GM11168 (cell line): Measurements from ENCODE around the gene ZNF683.
"Not testable (repeated sequence)": the region's sequence is repeated elsewhere in the genome, so short reads cannot be mapped to it uniquely, and the experiment has no call there.

Source experiments
- in situ Hi-C: fragments of 300-500 bp; cut with MboI; formaldehyde crosslinking; loops from one replicate; pipeline ENCODE4 v1.12.0; 2022; ENCODE audit warnings: low sequenced_read_pairs; ENCODE audit not compliant: unreplicated experiment

The ZNF683 gene

GRCh38 chr1:26340047-26340481, 32.5 kb downstream of the ZNF683 start:
- in situ Hi-C loops: no loop called here

GRCh38 chr1:26338670-26339069, 33.9 kb downstream of the ZNF683 start:
- in situ Hi-C loops: loop anchor here (10.0 kb wide), 1 partner anchor 684 kb away; no protein-coding TSS in a partner anchor

- in situ Hi-C loops: loop anchor here (10.0 kb wide), 1 partner anchor 683 kb away; no protein-coding TSS in a partner anchor
Measured at GRCh38 chr1:26337625-26338024, 34.9 kb downstream of the ZNF683 start.

GRCh38 chr1:26337206-26337535, 35.4 kb downstream of the ZNF683 start:
- in situ Hi-C loops: loop anchor here (10.0 kb wide), 1 partner anchor 682 kb away; no protein-coding TSS in a partner anchor

GRCh38 chr1:26336477-26337205, 35.9 kb downstream of the ZNF683 start:
- in situ Hi-C loops: loop anchor here (10.0 kb wide), 1 partner anchor 682 kb away; no protein-coding TSS in a partner anchor

- in situ Hi-C loops: loop anchor here (10.0 kb wide), 1 partner anchor 681 kb away; no protein-coding TSS in a partner anchor
Measured at GRCh38 chr1:26335774-26336476, 36.6 kb downstream of the ZNF683 start.

GRCh38 chr1:26333312-26333711, 39.2 kb downstream of the ZNF683 start:
- in situ Hi-C loops: loop anchor here (10.0 kb wide), 1 partner anchor 679 kb away; no protein-coding TSS in a partner anchor

- in situ Hi-C loops: loop anchor here (10.0 kb wide), 1 partner anchor 675 kb away; no protein-coding TSS in a partner anchor
Measured at GRCh38 chr1:26330276-26330675, 42.3 kb downstream of the ZNF683 start.

- in situ Hi-C loops: not testable (repeated sequence)
Measured at GRCh38 chr1:26329380-26329779, 43.2 kb downstream of the ZNF683 start.

- in situ Hi-C loops: no loop called here
Measured at GRCh38 chr1:26328597-26328996, 44.0 kb downstream of the ZNF683 start.

GRCh38 chr1:26327956-26328362, 44.6 kb downstream of the ZNF683 start:
- in situ Hi-C loops: no loop called here

- in situ Hi-C loops: loop anchor here (5.0 kb wide), 1 partner anchor 47 kb away; no protein-coding TSS in a partner anchor
Measured at GRCh38 chr1:26324550-26324949, 48.0 kb downstream of the ZNF683 start.

GRCh38 chr1:26323382-26323781, 49.2 kb downstream of the ZNF683 start:
- in situ Hi-C loops: loop anchor here (5.0 kb wide), 1 partner anchor 46 kb away; no protein-coding TSS in a partner anchor

GRCh38 chr1:26322042-26322331, 50.6 kb downstream of the ZNF683 start:
- in situ Hi-C loops: loop anchor here (5.0 kb wide), 1 partner anchor 45 kb away; no protein-coding TSS in a partner anchor

- in situ Hi-C loops: loop anchor here (5.0 kb wide), 1 partner anchor 44 kb away; no protein-coding TSS in a partner anchor
Measured at GRCh38 chr1:26321315-26322041, 51.1 kb downstream of the ZNF683 start.

- in situ Hi-C loops: loop anchor here (5.0 kb wide), 1 partner anchor 44 kb away; no protein-coding TSS in a partner anchor
Measured at GRCh38 chr1:26320896-26321295, 51.7 kb downstream of the ZNF683 start.

- in situ Hi-C loops: no loop called here
Measured at GRCh38 chr1:26318338-26319064, 54.0 kb downstream of the ZNF683 start.

- in situ Hi-C loops: no loop called here
Measured at GRCh38 chr1:26317612-26318337, 54.8 kb downstream of the ZNF683 start, which contains the start of gene CD52. TSS of gene CD52 (plus strand) at chr1:26317958. CDS start at chr1:26318018, 60 bp downstream.

GRCh38 chr1:26317146-26317545, 55.4 kb downstream of the ZNF683 start:
- in situ Hi-C loops: no loop called here
